ENCODE measurements around the gene SMG9. TPM values are rescaled to one million over a fixed set of nuclear protein-coding genes. Genes with fewer than 3 reads are reported as not detected.
"Not testable (repeated sequence)": the region's sequence is repeated elsewhere in the genome, so short reads cannot be mapped to it uniquely, and the experiment has no call there.

Gene SMG9
- total and polyA plus RNA-seq, 2 of the 4 experiments (the other 2 are of a cell fraction), result 4.8 to 24.3 TPM

DNA sequence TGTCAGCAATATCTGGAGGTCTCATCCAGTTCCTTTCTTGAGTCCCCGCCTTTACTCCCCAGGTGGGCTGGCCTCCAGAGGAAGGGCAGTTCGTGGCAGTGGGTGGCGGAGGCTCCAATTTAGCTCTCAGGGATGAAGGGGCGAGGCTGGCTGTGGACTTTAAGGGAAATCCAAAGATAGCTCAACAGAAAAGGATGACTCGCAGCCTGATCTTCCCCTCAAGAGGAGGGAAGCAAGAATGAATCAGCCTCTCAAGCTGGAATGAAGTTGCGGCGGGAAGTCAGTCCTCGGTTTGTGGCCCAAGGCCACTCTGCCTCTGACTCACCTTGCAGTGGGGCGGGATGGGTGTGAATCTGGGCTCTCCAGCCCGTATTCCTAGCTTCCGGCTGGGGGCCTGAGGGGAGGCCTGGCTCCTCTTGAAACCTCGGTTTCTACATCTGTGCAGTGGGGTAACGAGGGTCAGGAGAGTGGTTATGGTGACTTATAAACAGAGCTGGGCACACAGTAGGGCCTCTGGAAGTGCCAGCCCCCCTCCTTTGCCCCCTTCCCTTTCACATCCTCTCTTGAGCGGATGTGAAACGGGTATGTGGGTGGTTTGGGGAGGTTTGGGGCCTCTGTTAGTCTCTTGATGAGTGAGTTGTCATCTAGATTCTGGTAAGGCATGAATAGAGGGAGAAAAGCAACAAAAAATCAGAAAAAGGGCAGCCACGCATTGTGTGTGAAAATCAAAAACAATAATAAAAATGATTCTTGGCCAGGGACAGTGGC is 10.5 kb upstream of the SMG9 start (continued):
- TF ChIP-seq, protein P1, sequence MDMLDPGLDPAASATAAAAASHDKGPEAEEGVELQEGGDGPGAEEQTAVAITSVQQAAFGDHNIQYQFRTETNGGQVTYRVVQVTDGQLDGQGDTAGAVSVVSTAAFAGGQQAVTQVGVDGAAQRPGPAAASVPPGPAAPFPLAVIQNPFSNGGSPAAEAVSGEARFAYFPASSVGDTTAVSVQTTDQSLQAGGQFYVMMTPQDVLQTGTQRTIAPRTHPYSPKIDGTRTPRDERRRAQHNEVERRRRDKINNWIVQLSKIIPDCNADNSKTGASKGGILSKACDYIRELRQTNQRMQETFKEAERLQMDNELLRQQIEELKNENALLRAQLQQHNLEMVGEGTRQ (IDR thresholded peaks at IDR 0.05; ENCODE audit: low read depth, low read length), result no peak

DNA sequence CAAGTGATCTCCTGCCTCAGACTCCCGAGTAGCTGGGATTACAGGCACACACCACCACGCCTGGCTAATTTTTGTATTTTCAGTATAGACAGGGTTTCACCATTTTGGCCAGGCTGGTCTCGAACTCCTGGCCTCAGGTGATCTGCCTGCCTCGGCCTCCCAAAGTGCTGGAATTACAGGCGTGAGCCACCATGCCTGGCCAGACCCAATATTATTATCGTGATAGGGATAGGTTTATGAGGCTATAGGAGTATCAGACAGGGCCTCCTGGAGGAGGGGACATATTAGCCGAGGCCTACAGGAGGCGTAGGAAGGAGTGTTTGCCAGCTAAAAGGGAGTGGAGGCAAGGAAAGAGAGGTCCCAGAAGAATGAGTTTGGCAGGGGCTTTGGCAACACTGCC is 9.9 kb upstream of the SMG9 start:
- Histone ChIP-seq H3K4me1 (ENCODE audit: control insufficient read depth, insufficient read depth, low read length) (peaks cover 14% of the 10 kb centered on the region), H2BK20ac (ENCODE audit: low read depth, low read length) (peak overlapping the region; percentile 92), H2AK9ac (replicated peaks; ENCODE audit: low read depth, low read length, poor library complexity) (peak overlapping the region; percentile 59), H3K79me1 (ENCODE audit: low read depth in 1 of 2, low read length in 2 of 2) (peaks cover 0 to 14% of the 10 kb centered on the region in 2 experiments; a peak in 2 of 4 replicates), H3K27ac (ENCODE audit: insufficient read depth, low read length) (peak overlapping the region; percentile 61), H3K56ac (ENCODE audit: extremely low read depth, insufficient read depth, low read length) (peak overlapping the region; percentile 63), H2BK15ac (ENCODE audit: low read depth, low read length) (peak overlapping the region; percentile 96; the same call in 2 of the 3 replicates), H3K14ac (replicated peaks; ENCODE audit: low read depth, low read length) (peak overlapping the region; percentile 57), H3K23ac (ENCODE audit: low read depth, low read length) (peak overlapping the region; percentile 72), H4K8ac (ENCODE audit: low read depth in 2 of 2, low read length in 2 of 2) (peak overlapping the region; percentile 48 to 91), H2AFZ (replicated peaks; ENCODE audit: low read length, poor library complexity) (peak overlapping the region; percentile 84), H2BK5ac (ENCODE audit: low read depth, low read length, poor library complexity, severe bottlenecking) (peak overlapping the region; percentile 69), H2AK5ac (ENCODE audit: low read depth, low read length) (peak overlapping the region; percentile 95), H3K18ac (ENCODE audit: low read depth, low read length) (peak overlapping the region; percentile 49; the same call in 1 of the 2 replicates), H2BK120ac (ENCODE audit: low read depth, low read length) (peak overlapping the region; percentile 81), H3K4ac (ENCODE audit: low read depth, low read length) (peak overlapping the region; percentile 80), H3K9me1 (ENCODE audit: insufficient read depth, low read length) (peaks cover 25% of the 10 kb centered on the region), H3K4me2 (ENCODE audit: low read depth, low read length) (peak overlapping the region; percentile 35), H4K91ac (ENCODE audit: insufficient read depth, low read depth, low read length) (peak overlapping the region; percentile 86)
- H4K20me1 ChIP-seq (ENCODE audit: insufficient read depth, low read length); H3K27me3 ChIP-seq (ENCODE audit: control insufficient read depth, insufficient read depth, low read length); BruUV-seq (replicated peaks); intact Hi-C loops (cut with micrococcal nuclease); H3K9ac ChIP-seq (ENCODE audit: low read depth, low read length); H3K36me3 ChIP-seq (ENCODE audit: control insufficient read depth, insufficient read depth, low read length); H3K4me3 ChIP-seq (ENCODE audit: insufficient read depth, low read depth, low read length); H4K5ac ChIP-seq (ENCODE audit: low read depth, low read length); in situ Hi-C loops (cut with MboI; ENCODE audit: low sequenced_read_pairs); DNase-seq; dilution Hi-C loops (cut with HindIII; ENCODE audit: low sequenced_read_pairs, unreplicated experiment); H3K9me3 ChIP-seq (ENCODE audit: control insufficient read depth, insufficient read depth, low read length): not testable (repeated sequence)
- CTCF ChIA-PET, result interaction anchor here (0.7 to 2.5 kb wide), 5 partner anchors 10 to 21 kb away, joined by 3 to 10 read pairs (median 4); no protein-coding TSS in a partner anchor
- POLR2A ChIA-PET (ENCODE audit: unreplicated experiment), result interaction anchor here (1.0 to 1.4 kb wide), 2 partner anchors 10 to 12 kb away, joined by 3 read pairs; partner anchors contain the start of gene SMG9
- 83% methylated on average over 5 of the region's 8 CpGs; no CpG with 5 or more reads in 1 of the 2 experiments for WGBS, 2 experiments (ENCODE audit: extremely low coverage in 2 of 2, insufficient read length in 1 of 2)
- ATAC-seq (ENCODE audit: low read depth), result peak; percentile 3; the same call in 1 of the 2 replicates
